NCI-H146 treated with DMSO at 0.1 percent for 48 hours (cell line): Measurements from ENCODE around the gene TCEA2.

Experiments used
- DNase-seq: peaks from one replicate; lab custom pipeline; 2025; ENCODE audit not compliant: unreplicated experiment; lab: John Stamatoyannopoulos, UW

TCEA2 gene

DNA sequence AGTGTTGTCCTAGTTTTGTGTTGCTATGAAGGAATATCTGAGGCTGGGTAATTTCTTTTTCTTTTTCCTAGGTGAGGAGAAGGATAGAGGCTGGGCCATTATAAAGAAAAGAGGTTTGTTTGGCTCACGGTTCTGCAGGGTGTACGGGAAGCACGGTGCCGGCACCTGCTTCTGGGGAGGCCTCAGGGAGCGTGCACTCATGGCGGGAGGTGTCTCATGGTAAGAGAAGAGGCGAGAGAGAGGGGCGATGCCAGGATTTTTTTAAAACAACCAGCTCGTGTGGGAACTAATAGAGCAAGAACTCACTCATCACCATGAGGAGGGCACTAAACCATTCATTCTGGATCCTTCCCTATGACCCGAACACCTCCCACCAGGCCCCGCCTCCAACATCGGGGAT is 58.6 kb downstream of the TCEA2 start:
- no peak for DNase-seq
